Stimulated activated CD4-positive, alpha-beta T cell treated with anti-CD3 and anti-CD28 coated beads, Interleukin-15, amount 100 ng/mL, for 24 hours (primary cell): ENCODE measurements around the gene EEF1G.
"Not testable (repeated sequence)": the region's sequence is repeated elsewhere in the genome, so short reads cannot be mapped to it uniquely, and the experiment has no call there.

Experiments
- DNase-seq: peaks from one replicate; pipeline ENCODE4 v3.0.0-alpha.2; 2020

The EEF1G gene

DNA sequence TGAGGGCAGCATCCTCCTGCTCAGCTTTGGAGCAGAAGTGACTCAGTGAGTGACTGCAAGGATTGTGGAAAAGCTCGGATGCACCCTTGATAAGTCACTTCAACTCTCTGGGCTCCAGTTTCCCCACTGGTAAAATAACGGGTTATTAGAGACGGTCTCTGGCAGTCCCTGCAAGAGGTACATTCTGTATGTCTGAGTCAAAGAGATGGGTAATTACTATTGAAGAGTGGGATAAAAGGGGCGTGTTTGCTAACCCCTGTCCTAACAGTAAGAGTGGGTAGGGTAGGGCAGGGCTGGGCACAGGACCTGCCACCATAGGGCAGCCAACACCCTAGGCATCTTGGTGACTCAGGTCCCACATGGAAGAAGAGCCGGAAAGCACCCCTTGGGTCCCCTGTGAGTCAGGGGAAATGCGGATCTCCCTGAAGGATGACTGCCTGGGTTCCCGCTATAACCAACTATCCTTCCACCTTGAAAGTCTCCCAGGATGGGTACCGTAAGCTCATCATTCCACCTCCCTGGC is 19.8 kb downstream of the EEF1G start:
- DNase-seq: no peak

DNA sequence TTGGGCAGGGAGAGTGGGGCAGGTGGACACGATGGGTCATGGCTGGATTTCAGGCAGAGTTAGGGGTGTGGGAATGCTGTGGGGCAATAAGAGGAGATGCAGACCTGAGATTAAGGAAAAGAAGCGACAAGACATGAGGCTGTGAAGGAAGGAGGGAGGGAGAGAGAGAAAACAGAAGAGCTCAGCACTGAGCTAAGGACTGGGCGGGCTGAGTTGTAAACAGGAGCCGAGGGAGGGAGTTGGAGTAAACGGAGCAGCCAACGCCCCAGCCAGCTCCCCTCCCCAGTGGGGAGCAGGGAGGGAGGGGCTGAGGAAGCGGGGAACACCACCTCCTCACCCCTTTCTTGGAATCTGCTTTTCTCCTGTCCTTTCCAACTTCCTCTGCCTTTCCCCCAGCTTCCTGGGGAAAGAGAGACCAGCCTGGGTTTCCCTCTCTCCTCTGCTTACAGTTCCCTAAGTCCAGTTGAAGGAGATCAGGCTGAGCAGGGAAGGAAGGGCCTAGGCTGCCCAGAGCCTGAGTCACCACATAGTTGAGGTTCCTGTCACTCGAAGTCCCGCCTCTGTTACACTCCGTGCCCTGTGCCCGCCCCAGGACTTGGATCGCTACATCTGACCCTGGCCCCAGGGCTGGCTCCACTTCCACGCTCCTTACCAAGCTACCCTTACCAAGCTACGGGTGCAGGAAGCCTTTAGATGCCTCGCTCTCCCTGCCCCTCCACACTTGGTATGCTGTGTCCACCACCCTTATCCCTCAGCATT is 20.4 kb downstream of the EEF1G start:
- peak; percentile 59 for DNase-seq

- no peak for DNase-seq
Observed at GRCh38 chr11:62552485-62553079, 21.1 kb downstream of the EEF1G start.

DNA sequence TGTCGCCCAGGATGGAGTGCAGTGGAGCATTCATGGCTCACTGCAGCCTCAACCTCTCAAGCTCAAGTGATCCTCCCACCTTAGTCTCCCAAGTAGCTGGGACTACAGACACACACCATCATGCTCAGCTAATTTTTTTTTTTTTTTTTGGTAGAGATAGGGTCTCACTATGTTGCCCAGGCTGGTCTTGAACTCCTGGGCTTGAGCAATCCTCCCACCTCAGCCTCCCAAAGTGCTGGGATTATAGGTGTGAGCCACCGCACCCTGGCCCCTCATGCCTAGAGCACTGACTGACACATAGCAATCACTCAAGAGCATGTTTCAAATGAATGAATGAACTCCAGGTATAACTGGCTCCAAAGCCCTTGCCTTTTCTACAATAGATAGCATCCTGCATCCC is 23.2 kb downstream of the EEF1G start:
- not testable (repeated sequence) for DNase-seq

DNA sequence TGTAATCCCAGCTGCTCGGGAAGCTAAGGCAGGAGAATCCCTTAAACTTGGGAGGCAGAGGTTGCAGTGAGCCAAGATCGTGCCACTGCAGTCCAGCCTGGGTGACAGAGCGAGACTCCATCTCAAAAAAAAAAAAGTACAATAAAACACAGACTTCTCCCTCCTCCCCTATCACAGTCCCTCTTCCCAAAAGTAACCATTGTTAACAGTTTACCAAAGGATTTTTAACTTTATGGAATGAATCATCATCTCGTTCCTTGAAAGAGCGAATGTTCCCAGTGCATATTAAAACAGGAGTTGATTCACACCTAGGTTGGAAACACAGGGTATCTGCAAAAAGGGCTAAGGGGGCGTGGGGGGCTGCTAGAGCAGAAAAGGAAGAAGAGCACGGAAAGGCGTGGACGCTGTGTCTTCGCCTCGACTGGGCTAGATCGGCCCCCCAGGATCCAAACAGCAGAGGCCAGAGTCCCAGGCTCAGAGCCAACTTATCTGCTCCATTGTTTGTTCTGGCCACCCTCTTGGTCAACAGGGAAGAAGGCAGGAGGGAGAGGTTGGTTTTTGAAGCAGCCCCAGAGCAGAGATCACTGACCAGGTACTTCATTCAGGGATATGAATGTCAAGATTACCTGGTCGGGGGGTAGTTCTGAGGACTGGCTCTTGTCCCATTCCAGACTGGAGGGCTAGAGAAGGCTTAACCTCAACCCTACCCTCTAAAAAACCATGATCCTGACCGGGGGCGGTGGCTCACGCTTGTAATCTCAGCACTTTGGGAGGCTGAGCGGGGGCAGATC is 25.0 kb downstream of the EEF1G start:
- DNase-seq: no peak

DNA sequence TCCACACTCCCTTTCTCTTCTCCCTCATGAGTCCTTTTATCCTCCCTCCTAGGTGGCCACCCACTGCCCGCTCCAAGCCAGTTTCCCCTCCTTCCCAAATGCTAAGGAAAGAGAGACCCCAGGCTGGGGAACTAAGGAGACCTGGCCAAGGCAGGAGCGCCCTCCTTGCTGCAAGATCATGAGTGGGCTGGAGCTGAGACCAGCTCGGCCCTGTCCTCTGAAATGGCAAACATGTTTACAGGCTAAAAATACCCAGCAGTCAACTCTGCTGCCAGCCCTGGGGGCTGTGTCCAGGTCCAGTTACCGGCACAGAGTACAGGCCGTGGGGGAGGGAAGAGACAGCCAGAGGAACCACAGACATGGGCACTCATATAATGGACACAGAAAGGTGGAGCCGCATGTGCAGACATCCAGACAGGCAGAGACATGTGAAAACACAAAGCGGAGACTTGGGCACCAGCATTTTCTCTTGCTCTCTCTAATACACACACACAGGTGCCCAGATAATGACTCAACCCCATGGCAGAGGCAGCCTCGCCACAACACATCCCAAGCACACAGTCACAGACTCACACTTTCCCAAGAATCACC is 25.9 kb downstream of the EEF1G start:
- DNase-seq: no peak

GRCh38 chr11:62546929-62547625 is 26.6 kb downstream of the EEF1G start:
- DNase-seq: no peak

GRCh38 chr11:62546244-62546928 is 27.3 kb downstream of the EEF1G start, which contains the start of gene AHNAK:
Gene AHNAK, minus strand, starts transcription at chr11:62546806. Its CDS starts 10,708 bp downstream, at chr11:62536098.
- DNase-seq: peak; percentile 80

DNA sequence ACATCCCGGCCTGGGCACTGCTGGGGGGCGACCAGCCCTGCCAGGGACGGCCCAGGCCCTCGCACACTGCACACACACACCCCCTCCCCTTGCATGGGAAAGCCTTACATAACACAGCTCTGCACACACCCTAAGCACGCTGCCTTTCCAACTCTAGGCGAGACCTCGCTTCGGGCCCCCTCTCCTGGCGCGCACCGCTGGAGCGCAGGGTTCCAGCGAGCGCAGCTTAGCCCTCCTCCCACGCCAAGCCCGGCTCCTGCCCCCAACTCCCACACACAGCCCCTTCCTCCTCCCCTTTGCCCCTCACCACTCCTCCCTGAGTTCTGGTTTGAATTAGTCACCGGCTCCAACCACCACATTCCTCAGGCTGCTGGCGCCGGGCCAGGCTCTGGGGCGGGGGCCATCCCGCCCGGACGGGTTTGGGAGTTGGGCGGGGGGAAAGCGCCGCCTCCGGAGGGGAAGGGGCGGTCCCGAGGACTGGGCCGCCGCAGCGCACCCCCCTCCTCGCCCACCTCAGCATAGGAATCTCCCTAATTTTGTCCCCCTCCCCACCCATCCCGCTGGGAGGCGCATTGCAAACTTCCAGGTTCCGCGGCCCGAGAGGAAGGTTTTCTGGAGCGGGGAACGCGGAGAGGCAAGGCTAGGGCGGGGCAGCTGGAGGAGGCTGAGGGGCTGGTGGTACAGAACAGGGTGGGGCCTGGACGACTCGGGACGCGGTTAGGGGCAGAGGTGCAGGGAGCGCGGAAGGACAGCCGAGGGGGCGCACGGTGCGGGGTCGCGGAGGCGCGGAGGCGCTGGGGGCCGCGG is 28.1 kb downstream of the EEF1G start:
- peak; percentile 76 for DNase-seq

DNA sequence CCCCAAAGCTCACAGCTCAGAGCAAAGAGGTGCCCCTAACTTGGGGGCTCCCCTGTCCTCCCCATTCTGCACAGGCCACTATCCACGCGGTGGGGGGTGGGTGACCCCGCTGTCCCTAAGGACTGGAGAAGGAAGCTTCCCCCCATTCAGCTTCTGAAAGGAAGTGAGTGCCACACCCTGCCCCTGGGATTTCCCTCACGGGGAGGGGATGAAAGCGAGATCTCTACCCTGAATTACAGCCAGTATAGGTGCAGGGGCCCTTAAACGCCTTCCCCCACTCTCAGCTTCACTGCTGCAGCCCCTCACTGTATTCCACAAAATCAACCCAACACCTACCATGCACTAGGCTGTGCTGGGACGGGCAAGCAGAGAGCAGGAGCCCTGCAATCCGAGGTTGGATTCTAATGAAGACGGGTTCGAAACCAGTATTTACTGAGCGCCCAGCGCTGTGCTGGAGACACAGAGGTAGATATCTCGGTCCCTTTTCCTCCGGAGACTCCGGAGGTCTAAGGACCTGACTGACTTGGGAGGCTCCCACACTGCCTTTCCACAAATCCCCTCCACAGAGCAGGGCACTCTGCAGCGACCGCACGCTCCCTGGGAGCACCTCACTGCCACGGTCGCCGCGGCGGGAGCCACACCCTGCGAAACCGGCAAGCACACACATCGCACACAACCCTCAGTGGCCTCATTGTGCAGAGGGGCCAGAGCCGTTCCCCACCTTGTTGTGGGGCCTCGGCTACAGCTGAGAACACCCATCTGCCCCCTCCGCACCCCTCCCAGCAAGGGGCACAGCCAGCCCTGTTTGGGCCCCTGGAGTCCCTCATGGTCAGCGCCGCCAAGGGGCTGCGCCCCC is 28.9 kb downstream of the EEF1G start:
- peak; percentile 56 for DNase-seq

DNA sequence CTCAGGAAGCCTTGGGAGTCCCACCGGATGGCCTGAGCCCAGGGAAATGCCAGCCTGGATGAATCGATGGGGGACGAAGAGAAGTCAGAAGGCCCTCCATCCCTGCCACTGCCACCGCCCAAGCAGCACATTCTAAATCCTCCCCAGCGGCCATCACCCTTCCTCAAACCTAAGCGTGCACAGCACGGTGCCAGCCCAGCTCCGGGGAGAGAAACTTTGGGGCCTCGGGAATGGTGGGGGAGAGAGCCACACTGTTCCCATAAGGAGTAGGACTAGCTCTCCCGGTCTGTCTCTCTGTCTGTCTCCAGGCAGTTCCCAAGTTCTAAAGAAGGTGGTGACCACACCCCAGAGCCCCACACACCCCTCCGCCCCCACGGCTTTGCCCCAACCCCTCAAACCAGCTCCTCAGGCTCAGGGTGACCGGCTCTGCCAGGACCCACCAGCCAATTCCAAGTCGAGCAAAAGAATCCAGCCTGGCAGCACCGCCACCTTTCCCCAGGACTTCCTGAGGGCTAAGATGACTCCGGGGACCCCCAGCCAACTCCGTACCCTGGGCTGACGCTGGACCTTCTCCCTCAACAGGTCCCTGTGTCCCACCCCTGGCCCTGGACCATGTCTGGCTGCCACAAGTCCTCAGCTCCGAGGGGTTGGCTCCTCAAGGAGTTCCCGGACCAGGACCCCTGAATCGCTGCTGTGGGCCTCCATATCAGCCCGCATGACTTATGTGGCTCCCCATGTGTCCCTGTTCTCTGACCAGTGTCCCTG is 29.8 kb downstream of the EEF1G start:
- DNase-seq: no peak

- peak; percentile 83 for DNase-seq
Observed at GRCh38 chr11:62542750-62543567, 30.7 kb downstream of the EEF1G start.

DNA sequence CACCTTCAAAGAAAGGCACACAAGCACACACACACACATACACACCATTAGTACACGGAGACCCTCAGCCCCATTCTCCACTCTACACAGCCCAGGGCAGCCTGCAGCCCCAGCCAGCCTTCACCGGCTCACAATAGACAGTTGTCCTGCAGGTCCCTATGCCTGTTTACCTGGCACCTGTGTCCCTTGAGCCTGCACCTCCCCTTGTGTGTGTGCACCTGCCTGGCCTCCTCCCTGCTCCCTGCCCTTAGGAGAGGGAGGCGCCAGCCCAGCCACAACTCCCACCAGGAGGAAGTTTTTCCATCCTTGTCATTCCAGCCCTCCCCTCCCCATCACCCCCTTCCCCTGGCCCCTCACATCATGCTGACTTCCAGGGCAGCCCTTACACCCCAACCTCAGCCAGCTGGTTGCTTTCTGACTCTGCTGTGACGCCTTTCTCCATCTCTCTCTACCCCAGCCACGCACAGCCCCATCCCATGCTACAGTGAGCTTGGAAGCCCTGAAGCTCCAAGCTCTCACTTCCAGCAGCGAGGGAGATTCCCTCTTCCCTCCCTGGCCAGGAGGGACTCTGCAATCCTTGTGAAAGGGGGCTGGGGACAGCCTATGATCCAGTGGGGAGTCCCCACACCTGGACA is 31.5 kb downstream of the EEF1G start:
- no peak for DNase-seq

DNA sequence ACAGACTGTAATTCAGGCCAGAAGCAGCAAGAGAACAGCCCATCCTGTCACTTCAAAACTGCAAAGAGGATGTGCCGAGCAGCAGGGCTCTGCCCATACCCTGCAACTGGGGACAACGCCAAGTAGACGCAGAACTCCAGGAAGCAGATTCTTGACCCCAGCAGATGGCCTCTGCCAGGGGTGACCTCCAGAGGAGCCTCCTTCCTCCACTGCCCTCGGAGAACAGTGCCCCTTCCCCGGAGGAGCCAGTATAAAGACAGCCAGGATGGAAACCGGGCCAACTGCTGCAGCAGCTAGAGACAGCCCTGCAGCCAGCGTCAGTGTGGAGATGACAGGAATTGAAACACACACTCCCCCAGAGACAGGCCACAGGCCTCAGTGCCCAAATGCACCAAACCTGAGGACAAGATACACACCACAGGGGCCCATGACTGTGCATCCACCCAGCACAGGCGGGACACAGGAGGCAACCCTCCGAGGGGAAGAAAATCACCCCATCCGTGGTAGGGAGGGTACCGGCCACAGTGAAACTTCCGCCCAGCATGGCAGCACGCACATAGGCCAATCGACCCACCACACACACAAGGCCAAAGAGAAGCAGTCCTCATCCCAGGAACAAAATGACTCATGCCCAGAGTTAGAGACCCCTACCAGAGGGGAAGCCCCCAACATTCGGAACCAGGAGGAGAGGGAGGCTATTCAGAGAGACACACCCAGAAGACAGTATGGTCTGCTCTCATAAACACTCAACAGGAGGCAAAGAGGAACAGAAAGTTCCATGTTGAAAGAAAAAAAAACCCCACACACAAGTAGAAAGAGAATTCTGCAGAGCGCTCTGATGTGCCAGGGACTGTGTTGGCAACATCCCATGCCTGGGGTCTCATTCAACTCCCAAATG is 32.6 kb downstream of the EEF1G start:
- DNase-seq: peak; percentile 53

- peak; percentile 74 for DNase-seq
Observed at GRCh38 chr11:62539238-62539925, 34.3 kb downstream of the EEF1G start.
